Osteoblast (primary cell): Measurements from ENCODE around the gene PUM1. TPM values are rescaled to one million over a fixed set of nuclear protein-coding genes. Genes with fewer than 3 reads are reported as not detected.
A peak's percentile ranks its signal among the peaks of the same experiment; 100 is the strongest.

Experiments
- DNase-seq: peaks from one replicate; pipeline ENCODE4 v3.0.0; 2011; ENCODE audit warnings: low spot score, mixed read lengths; ENCODE audit not compliant: insufficient read length; ENCODE audit errors: missing footprints
- H2AFZ ChIP-seq: 2 replicates; pipeline ENCODE4 v1.6.0; 2011; ENCODE audit warnings: mild to moderate bottlenecking, low read length
- H3K27ac ChIP-seq: 2 replicates; pipeline ENCODE4 v1.5.1; 2011; ENCODE audit warnings: mild to moderate bottlenecking, low read depth, low read length, moderate library complexity
- H3K27me3 ChIP-seq: 2 replicates; pipeline ENCODE4 v1.6.0; 2012; ENCODE audit warnings: mild to moderate bottlenecking, control low read depth, inconsistent platforms, low read length, moderate library complexity; ENCODE audit not compliant: insufficient read depth
- H3K36me3 ChIP-seq: 2 replicates; pipeline ENCODE4 v1.5.1; 2011; ENCODE audit warnings: mild to moderate bottlenecking, low read length, control low read depth, moderate library complexity; ENCODE audit not compliant: insufficient read depth
- H3K4me1 ChIP-seq: 2 replicates; pipeline ENCODE4 v1.5.1; 2011; ENCODE audit warnings: mild to moderate bottlenecking, low read length, control low read depth, moderate library complexity; ENCODE audit not compliant: insufficient read depth
- H3K4me2 ChIP-seq: 2 replicates; pipeline ENCODE4 v1.6.0; 2011; ENCODE audit warnings: mild to moderate bottlenecking, low read length; ENCODE audit not compliant: insufficient read depth
- H3K4me3 ChIP-seq: fragments of 200-600 bp; sonication (generic); 3 replicates; pipeline ENCODE4 v1.5.1; 2012; ENCODE audit warnings: mild to moderate bottlenecking, low read length, inconsistent platforms; ENCODE audit not compliant: insufficient read depth
- H3K79me2 ChIP-seq: 2 replicates; pipeline ENCODE4 v1.6.0; 2012; ENCODE audit warnings: mild to moderate bottlenecking, low read length, control low read depth, inconsistent platforms; ENCODE audit not compliant: insufficient read depth
- H3K9me3 ChIP-seq: 2 replicates; pipeline ENCODE4 v1.5.1; 2011; ENCODE audit warnings: low read depth, low read length, control low read depth
- H4K20me1 ChIP-seq: 2 replicates; pipeline ENCODE4 v1.6.0; 2012; ENCODE audit warnings: mild to moderate bottlenecking, low read length, control low read depth; ENCODE audit not compliant: insufficient read depth
- total RNA-seq: library from RNA; depleted of rRNA; stranded (reverse); fragments of >200 nt; gene quantifications from 2 replicates; pipeline ENCODE4 v1.2.3, GENCODE V29; 2012
- TF ChIP-seq, protein P1 (sequence below): IDR thresholded peaks from 2 replicates; pipeline ENCODE4 v1.5.1; 2011; ENCODE audit warnings: mild to moderate bottlenecking, low read depth, low read length, moderate library complexity; ENCODE audit errors: extremely low read depth

The PUM1 gene
- total RNA-seq, 1 donor: 68.8 TPM

DNA sequence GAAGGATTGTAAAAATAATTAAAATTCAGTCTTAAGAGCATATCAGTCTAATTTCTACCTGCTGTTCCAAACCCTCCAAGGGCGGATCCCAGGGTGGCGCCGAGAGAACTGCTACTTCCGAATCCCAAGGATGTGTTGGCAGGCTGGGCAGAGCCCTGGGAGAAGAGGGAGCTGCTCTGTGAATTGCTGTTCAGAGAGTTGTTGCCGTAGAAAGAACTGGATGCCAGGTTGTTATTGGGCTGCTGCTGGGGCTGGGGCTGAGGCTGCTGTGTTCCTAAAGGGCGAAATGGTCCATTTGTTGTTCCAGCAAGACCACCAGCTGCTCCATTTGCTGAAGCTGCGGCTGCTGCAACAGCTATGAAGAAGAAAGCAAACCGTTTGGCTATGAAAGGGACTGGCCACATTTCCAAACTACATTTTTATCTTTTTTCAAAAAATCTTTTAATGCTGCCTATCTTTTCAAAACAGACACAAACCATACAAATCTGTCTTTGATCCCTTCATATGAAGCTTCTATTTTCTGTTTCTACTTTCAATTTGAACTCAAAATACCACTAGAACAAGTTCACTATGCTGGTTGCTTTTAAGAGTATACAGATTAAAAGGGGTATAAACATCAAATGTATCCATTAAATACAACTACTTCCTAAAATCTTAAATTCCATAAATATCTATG, 99.5 kb downstream of the PUM1 start:
- H3K36me3 ChIP-seq: peaks cover 69% of the 10 kb centered on the region
- peak overlapping the region; percentile 0 for H3K27ac ChIP-seq
- H2AFZ ChIP-seq: no peak overlapping the region
- no peak overlapping the region for H3K4me2 ChIP-seq
- no peaks in the 10 kb centered on the region for H3K9me3 ChIP-seq
- no peak for DNase-seq
- peaks cover 79% of the 10 kb centered on the region for H3K79me2 ChIP-seq
- H4K20me1 ChIP-seq: peaks cover 21% of the 10 kb centered on the region
- H3K4me1 ChIP-seq: peaks cover 10% of the 10 kb centered on the region
- TF ChIP-seq, protein P1, sequence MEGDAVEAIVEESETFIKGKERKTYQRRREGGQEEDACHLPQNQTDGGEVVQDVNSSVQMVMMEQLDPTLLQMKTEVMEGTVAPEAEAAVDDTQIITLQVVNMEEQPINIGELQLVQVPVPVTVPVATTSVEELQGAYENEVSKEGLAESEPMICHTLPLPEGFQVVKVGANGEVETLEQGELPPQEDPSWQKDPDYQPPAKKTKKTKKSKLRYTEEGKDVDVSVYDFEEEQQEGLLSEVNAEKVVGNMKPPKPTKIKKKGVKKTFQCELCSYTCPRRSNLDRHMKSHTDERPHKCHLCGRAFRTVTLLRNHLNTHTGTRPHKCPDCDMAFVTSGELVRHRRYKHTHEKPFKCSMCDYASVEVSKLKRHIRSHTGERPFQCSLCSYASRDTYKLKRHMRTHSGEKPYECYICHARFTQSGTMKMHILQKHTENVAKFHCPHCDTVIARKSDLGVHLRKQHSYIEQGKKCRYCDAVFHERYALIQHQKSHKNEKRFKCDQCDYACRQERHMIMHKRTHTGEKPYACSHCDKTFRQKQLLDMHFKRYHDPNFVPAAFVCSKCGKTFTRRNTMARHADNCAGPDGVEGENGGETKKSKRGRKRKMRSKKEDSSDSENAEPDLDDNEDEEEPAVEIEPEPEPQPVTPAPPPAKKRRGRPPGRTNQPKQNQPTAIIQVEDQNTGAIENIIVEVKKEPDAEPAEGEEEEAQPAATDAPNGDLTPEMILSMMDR: no peak
- H3K27me3 ChIP-seq: no peaks in the 10 kb centered on the region
- H3K4me3 ChIP-seq: no peak overlapping the region

DNA sequence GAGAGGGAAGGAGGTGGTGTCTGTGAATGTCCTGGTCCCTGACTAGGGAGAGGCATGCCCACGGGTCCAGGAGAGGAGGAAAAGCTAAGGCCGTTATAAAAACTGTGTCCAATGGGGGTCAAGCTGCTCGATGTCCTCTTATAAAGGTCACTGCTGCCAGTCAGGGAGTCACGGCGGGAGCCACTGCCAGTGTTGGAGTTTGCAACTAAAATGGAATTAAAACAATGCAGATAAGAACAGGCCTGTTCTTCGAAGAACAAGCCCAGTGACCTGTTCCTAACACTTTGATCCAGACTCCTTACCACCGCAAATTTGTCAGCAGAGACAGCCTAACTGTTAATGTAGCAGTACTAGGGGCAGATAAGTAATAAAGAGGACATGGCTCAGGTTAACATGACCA, 100.8 kb downstream of the PUM1 start:
- Histone ChIP-seq H2AFZ (no peak overlapping the region), H3K9me3 (no peaks in the 10 kb centered on the region), H3K36me3 (peaks cover 69% of the 10 kb centered on the region), H3K4me3 (no peak overlapping the region), H3K4me1 (peaks cover 10% of the 10 kb centered on the region), H4K20me1 (peaks cover 22% of the 10 kb centered on the region), H3K79me2 (peaks cover 76% of the 10 kb centered on the region), H3K27me3 (no peaks in the 10 kb centered on the region), H3K4me2 (no peak overlapping the region), H3K27ac (no peak overlapping the region)
- TF ChIP-seq, protein P1: no peak
- DNase-seq: no peak

DNA sequence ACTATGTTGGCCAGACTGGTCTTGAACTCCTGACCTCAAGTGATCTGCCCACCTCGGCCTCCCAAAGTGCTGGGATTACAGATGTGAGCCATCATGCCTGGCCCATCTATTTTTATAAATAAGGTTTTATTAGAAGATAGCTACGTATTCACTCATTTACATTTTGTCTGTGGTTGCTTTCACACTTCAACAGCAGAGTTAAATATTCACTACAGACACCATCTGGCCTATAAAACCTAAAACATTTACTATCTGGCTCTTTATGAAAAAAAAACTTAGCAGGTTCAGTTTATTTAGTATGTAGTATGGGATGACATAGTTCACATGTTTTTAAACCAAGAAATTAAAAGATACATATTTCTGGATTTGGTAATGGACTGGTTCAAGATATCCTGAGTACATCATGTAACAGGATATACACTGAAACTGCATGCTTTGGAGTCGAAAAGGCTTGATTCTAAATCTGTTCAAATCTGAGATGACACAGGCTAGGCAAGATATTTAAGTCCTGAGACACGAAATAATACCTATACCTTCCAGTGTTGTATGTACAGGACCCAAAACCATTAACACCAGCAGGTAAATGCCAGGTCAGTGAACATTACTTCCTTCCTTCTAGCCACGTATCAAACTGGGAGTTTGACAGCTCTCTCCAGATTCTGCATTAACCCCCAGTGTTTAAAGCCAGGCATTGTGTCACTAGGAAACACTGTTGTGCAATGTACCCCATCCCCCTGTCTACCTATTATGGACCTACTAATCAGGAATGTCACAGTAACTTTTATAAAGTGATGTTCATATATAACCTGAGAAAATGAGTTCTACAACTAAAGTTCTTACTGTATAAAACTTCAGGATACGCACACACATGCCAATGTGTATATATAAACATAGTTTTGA, 102.7 kb downstream of the PUM1 start:
- H3K27ac ChIP-seq: no peak overlapping the region
- H3K27me3 ChIP-seq: no peaks in the 10 kb centered on the region
- no peak overlapping the region for H2AFZ ChIP-seq
- H3K4me3 ChIP-seq: no peak overlapping the region
- peaks cover 13% of the 10 kb centered on the region for H4K20me1 ChIP-seq
- peaks cover 10% of the 10 kb centered on the region for H3K4me1 ChIP-seq
- H3K36me3 ChIP-seq: peaks cover 64% of the 10 kb centered on the region
- H3K79me2 ChIP-seq: peaks cover 74% of the 10 kb centered on the region
- no peaks in the 10 kb centered on the region for H3K9me3 ChIP-seq
- DNase-seq: no peak
- TF ChIP-seq, protein P1: no peak
- H3K4me2 ChIP-seq: no peak overlapping the region
